Activated naive CD8-positive, alpha-beta T cell treated with anti-CD3 and anti-CD28 coated beads, Interleukin-2, amount 10 ng/mL, durations not matched to agents 7 days and 5 days (primary cell): ENCODE data around the gene SNX33. TPM values are rescaled to one million over a fixed set of nuclear protein-coding genes. Genes with fewer than 3 reads are reported as not detected.
"Not testable (repeated sequence)": the region's sequence is repeated elsewhere in the genome, so short reads cannot be mapped to it uniquely, and the experiment has no call there.

Source experiments
- ATAC-seq: fragments of 150-1000 bp; cut with Tn5 transposase; one replicate; pipeline ENCODE4 v1.10.0; 2021; ENCODE audit warnings: low read depth, moderate library complexity
- POLR2A ChIA-PET: fragments of 350-600 bp; sonication (Branson Sonifier 250); formaldehyde crosslinking; loops from one replicate; lab custom pipeline; 2021; ENCODE audit warnings: antibody characterized with exemption; lab: Charles Lee
- DNase-seq: peaks from one replicate; pipeline ENCODE4 v3.0.0; 2021
- H3K27ac Mint-ChIP-seq: one replicate; pipeline ENCODE4 v1.8.0; 2022; ENCODE audit warnings: mild to moderate bottlenecking, mixed read lengths
- H3K27me3 Mint-ChIP-seq: one replicate; pipeline ENCODE4 v1.8.0; 2022; ENCODE audit warnings: mild to moderate bottlenecking, moderate library complexity, mixed read lengths
- H3K36me3 Mint-ChIP-seq: one replicate; pipeline ENCODE4 v1.8.0; 2021; ENCODE audit warnings: mild to moderate bottlenecking, mixed read lengths
- H3K4me1 Mint-ChIP-seq: one replicate; pipeline ENCODE4 v1.8.0; 2021; ENCODE audit warnings: mixed read lengths
- H3K4me3 Mint-ChIP-seq: one replicate; pipeline ENCODE4 v1.8.0; 2022; ENCODE audit warnings: mild to moderate bottlenecking, moderate library complexity, mixed read lengths
- H3K9me3 Mint-ChIP-seq: one replicate; pipeline ENCODE4 v1.8.0; 2021; ENCODE audit warnings: mixed read lengths
- total RNA-seq, 2 experiments: library from RNA; stranded (reverse); gene quantifications; one replicate each; pipeline ENCODE4 v1.2.3, GENCODE V29; 2021

Gene SNX33
- total RNA-seq, 2 experiments from 2014 or later = 2.1 to 2.6 TPM

GRCh38 chr15:75709458-75709857, 61.7 kb downstream of the SNX33 start:
- H3K4me1 Mint-ChIP-seq, H3K27ac Mint-ChIP-seq, POLR2A ChIA-PET, DNase-seq, H3K4me3 Mint-ChIP-seq, H3K9me3 Mint-ChIP-seq, ATAC-seq, H3K36me3 Mint-ChIP-seq: not testable (repeated sequence)
- peaks cover 18% of the 10 kb centered on the region for H3K27me3 Mint-ChIP-seq

- POLR2A ChIA-PET, H3K9me3 Mint-ChIP-seq, DNase-seq, H3K4me1 Mint-ChIP-seq, H3K27ac Mint-ChIP-seq, ATAC-seq, H3K36me3 Mint-ChIP-seq, H3K4me3 Mint-ChIP-seq: not testable (repeated sequence)
- H3K27me3 Mint-ChIP-seq = peaks cover 21% of the 10 kb centered on the region
Measured at GRCh38 chr15:75710874-75711273, 63.2 kb downstream of the SNX33 start.

- H3K9me3 Mint-ChIP-seq, DNase-seq, ATAC-seq, H3K27ac Mint-ChIP-seq, H3K4me1 Mint-ChIP-seq, H3K36me3 Mint-ChIP-seq, POLR2A ChIA-PET, H3K4me3 Mint-ChIP-seq: not testable (repeated sequence)
- peaks cover 21% of the 10 kb centered on the region for H3K27me3 Mint-ChIP-seq
Measured at GRCh38 chr15:75711495-75711894, 63.8 kb downstream of the SNX33 start.

Other genes starting within 250 kb of the SNX33 start
- gene SIN3A, start 196.2 kb upstream of the SNX33 start, total RNA-seq = 100 to 1,000 TPM; 113 to 119 TPM
- gene PTPN9, start 68.6 kb upstream of the SNX33 start, total RNA-seq = 10 to 100 TPM; 35.8 to 37.5 TPM
- 10 to 100 TPM; 27.1 to 30.4 TPM for gene SNUPN, start 22.2 kb upstream of the SNX33 start, total RNA-seq
- gene IMP3, start 7.7 kb upstream of the SNX33 start, total RNA-seq = 10 to 100 TPM; 85.3 to 87.1 TPM
- gene CSPG4, start 64.9 kb downstream of the SNX33 start, total RNA-seq = not detected
- 10 to 100 TPM; 27.5 to 29.7 TPM for gene UBE2Q2, start 195.5 kb downstream of the SNX33 start, total RNA-seq